OCI-LY1 (cell line): ENCODE results near the gene SAT2.

Experiments
- H2AFZ ChIP-seq: fragments of 200-600 bp; sonication (generic), shearing (Covaris generic); 2 replicates; pipeline ENCODE4 v1.6.0; 2014; ENCODE audit warnings: antibody characterized with exemption, mild to moderate bottlenecking, low read length
- H3F3A ChIP-seq: fragments of 200-600 bp; sonication (generic), shearing (Covaris generic); 2 replicates; pipeline ENCODE4 v1.6.0; 2014; ENCODE audit warnings: mild to moderate bottlenecking, antibody characterized with exemption, low read length, moderate library complexity; ENCODE audit not compliant: insufficient read depth
- H3K27ac ChIP-seq: fragments of 200-600 bp; sonication (generic); 2 replicates; pipeline ENCODE4 v1.5.1; 2014; ENCODE audit warnings: low read length, mixed run types, mild to moderate bottlenecking, low read depth; ENCODE audit not compliant: poor library complexity, severe bottlenecking
- H3K27me3 ChIP-seq: fragments of 200-600 bp; sonication (generic); 2 replicates; pipeline ENCODE4 v1.6.0; 2014; ENCODE audit warnings: antibody characterized with exemption, mild to moderate bottlenecking, low read length, moderate library complexity; ENCODE audit not compliant: insufficient read depth
- H3K36me3 ChIP-seq: fragments of 200-600 bp; sonication (generic); 2 replicates; pipeline ENCODE4 v1.6.1; 2014; ENCODE audit warnings: mild to moderate bottlenecking, antibody characterized with exemption, low read length, moderate library complexity, mixed read lengths; ENCODE audit not compliant: insufficient read depth
- H3K4me1 ChIP-seq: fragments of 200-600 bp; sonication (generic); 2 replicates; pipeline ENCODE4 v1.5.1; 2014; ENCODE audit warnings: mild to moderate bottlenecking, low read length, moderate library complexity; ENCODE audit not compliant: insufficient read depth, severe bottlenecking
- H3K4me2 ChIP-seq: fragments of 200-600 bp; sonication (generic), shearing (Covaris generic); 2 replicates; pipeline ENCODE4 v1.6.1; 2014; ENCODE audit warnings: low read length
- H3K4me3 ChIP-seq: fragments of 200-600 bp; sonication (generic); 2 replicates; pipeline ENCODE4 v1.5.1; 2014; ENCODE audit warnings: low read length, low read depth, mild to moderate bottlenecking, mixed read lengths; ENCODE audit not compliant: poor library complexity, severe bottlenecking
- H3K79me2 ChIP-seq: fragments of 200-600 bp; shearing (Covaris generic); 2 replicates; pipeline ENCODE4 v1.6.1; 2016; ENCODE audit warnings: mixed run types, low read length, mixed read lengths; ENCODE audit not compliant: insufficient read depth
- H3K9ac ChIP-seq: fragments of 200-600 bp; sonication (generic), shearing (Covaris generic); 2 replicates; pipeline ENCODE4 v1.6.1; 2014; ENCODE audit warnings: mild to moderate bottlenecking, low read length, mixed read lengths
- H3K9me2 ChIP-seq: fragments of 200-600 bp; sonication (generic), shearing (Covaris generic); 2 replicates; pipeline ENCODE4 v1.6.1; 2014; ENCODE audit warnings: low read depth, mild to moderate bottlenecking, low read length, mixed read lengths
- H3K9me3 ChIP-seq: fragments of 200-600 bp; shearing (Covaris generic); 2 replicates; pipeline ENCODE4 v1.6.1; 2014; ENCODE audit warnings: low read length, mixed read lengths
- H4K20me1 ChIP-seq: fragments of 200-600 bp; sonication (generic), shearing (Covaris generic); 2 replicates; pipeline ENCODE4 v1.6.0; 2016; ENCODE audit warnings: mild to moderate bottlenecking, low read length; ENCODE audit not compliant: insufficient read depth
- EZH2 ChIP-seq: fragments of 200-600 bp; sonication (generic), shearing (Covaris generic); IDR thresholded peaks from 2 replicates; pipeline ENCODE4 v1.8.0; 2017; ENCODE audit warnings: borderline replicate concordance, mixed run types, mild to moderate bottlenecking, antibody characterized with exemption, low read length, moderate library complexity, mixed read lengths
- TF ChIP-seq, protein P1 (sequence below): fragments of 200-600 bp; sonication (generic), shearing (Covaris generic); IDR thresholded peaks from 2 replicates; pipeline ENCODE4 v1.5.1; 2017; ENCODE audit warnings: mild to moderate bottlenecking, antibody characterized with exemption, low read length, moderate library complexity, mixed read lengths

Gene SAT2

GRCh38 chr17:7592422-7593021 lies 35.1 kb downstream of the SAT2 start:
- no peaks in the 10 kb centered on the region for H3F3A ChIP-seq
- peaks cover 94% of the 10 kb centered on the region for H3K36me3 ChIP-seq
- no peak overlapping the region for H3K27ac ChIP-seq
- no peak for TF ChIP-seq EZH2
- TF ChIP-seq, protein P1, sequence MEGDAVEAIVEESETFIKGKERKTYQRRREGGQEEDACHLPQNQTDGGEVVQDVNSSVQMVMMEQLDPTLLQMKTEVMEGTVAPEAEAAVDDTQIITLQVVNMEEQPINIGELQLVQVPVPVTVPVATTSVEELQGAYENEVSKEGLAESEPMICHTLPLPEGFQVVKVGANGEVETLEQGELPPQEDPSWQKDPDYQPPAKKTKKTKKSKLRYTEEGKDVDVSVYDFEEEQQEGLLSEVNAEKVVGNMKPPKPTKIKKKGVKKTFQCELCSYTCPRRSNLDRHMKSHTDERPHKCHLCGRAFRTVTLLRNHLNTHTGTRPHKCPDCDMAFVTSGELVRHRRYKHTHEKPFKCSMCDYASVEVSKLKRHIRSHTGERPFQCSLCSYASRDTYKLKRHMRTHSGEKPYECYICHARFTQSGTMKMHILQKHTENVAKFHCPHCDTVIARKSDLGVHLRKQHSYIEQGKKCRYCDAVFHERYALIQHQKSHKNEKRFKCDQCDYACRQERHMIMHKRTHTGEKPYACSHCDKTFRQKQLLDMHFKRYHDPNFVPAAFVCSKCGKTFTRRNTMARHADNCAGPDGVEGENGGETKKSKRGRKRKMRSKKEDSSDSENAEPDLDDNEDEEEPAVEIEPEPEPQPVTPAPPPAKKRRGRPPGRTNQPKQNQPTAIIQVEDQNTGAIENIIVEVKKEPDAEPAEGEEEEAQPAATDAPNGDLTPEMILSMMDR: no peak
- H3K4me1 ChIP-seq: no peaks in the 10 kb centered on the region
- no peaks in the 10 kb centered on the region for H4K20me1 ChIP-seq
- no peaks in the 10 kb centered on the region for H3K79me2 ChIP-seq
- no peak overlapping the region for H3K9ac ChIP-seq
- no peak overlapping the region for H2AFZ ChIP-seq
- no peak overlapping the region for H3K4me3 ChIP-seq
- H3K9me3 ChIP-seq: no peaks in the 10 kb centered on the region
- no peak overlapping the region for H3K4me2 ChIP-seq
- H3K27me3 ChIP-seq: no peaks in the 10 kb centered on the region
- H3K9me2 ChIP-seq: no peaks in the 10 kb centered on the region

DNA sequence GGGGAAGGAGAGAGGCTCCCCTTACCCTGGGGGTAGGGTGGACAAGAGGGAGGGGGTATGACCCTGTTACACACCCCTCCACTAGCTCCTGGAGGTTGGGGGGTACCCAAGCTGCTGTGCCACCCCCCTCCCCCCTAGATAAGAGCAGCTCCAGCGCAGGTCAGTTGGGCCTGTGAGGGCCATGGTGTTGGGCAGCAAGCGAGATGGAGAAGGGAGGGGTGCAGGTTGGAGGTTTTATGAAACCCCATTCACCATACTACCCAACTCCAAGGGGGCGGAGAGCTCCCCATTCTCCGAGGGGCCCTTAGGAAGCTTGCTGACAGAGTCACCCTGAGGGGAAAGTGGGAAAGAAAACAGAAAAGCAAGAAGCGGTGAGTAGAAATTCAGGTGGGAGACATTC lies 36.0 kb downstream of the SAT2 start:
- Histone ChIP-seq H3K9me3 (no peaks in the 10 kb centered on the region), H3K4me2 (no peak overlapping the region), H3K9me2 (no peaks in the 10 kb centered on the region), H3K4me3 (no peak overlapping the region), H3K27me3 (no peaks in the 10 kb centered on the region), H2AFZ (no peak overlapping the region), H3F3A (no peaks in the 10 kb centered on the region), H4K20me1 (no peaks in the 10 kb centered on the region), H3K36me3 (peaks cover 91% of the 10 kb centered on the region), H3K27ac (no peak overlapping the region), H3K4me1 (no peaks in the 10 kb centered on the region), H3K9ac (no peak overlapping the region), H3K79me2 (no peaks in the 10 kb centered on the region)
- TF ChIP-seq EZH2: no peak
- TF ChIP-seq, protein P1: no peak

DNA sequence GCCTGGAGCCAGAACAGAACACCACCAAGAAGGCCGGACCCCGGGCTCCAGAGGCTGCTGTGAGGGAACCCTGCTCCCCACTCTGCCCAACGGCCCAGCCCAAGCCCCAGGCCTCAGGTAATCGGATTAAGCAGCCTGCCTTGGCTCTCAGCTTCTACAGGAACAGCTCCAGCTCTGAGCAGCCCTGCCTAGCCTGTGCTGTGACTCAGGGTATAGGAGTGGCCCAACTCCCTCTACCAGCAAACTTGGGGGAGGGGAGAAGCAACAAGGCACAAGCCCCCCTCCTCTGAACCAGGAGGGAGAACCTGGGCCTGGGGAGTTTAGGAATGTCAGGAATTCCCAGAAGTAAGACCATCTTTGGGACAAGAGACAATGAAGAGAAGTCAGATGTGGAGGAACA lies 36.9 kb downstream of the SAT2 start:
- no peak overlapping the region for H2AFZ ChIP-seq
- TF ChIP-seq EZH2: no peak
- TF ChIP-seq, protein P1: no peak
- H3F3A ChIP-seq: no peaks in the 10 kb centered on the region
- H3K9me2 ChIP-seq: no peaks in the 10 kb centered on the region
- no peak overlapping the region for H3K4me2 ChIP-seq
- no peaks in the 10 kb centered on the region for H3K27me3 ChIP-seq
- H3K27ac ChIP-seq: no peak overlapping the region
- no peak overlapping the region for H3K9ac ChIP-seq
- peaks cover 82% of the 10 kb centered on the region for H3K36me3 ChIP-seq
- no peak overlapping the region for H3K4me3 ChIP-seq
- H3K9me3 ChIP-seq: no peaks in the 10 kb centered on the region
- H3K79me2 ChIP-seq: no peaks in the 10 kb centered on the region
- H4K20me1 ChIP-seq: no peaks in the 10 kb centered on the region
- H3K4me1 ChIP-seq: no peaks in the 10 kb centered on the region
